GM10266 (cell line): ENCODE data around the gene HARS1.
"Not testable (repeated sequence)": the region's sequence is repeated elsewhere in the genome, so short reads cannot be mapped to it uniquely, and the experiment has no call there.

Experiments used
- DNase-seq: peaks from one replicate; pipeline ENCODE4 v3.0.0; 2012; ENCODE audit errors: extremely low spot score
- TF ChIP-seq, protein P1 (sequence below): IDR thresholded peaks from 2 replicates; pipeline ENCODE4 v1.5.1; 2012; ENCODE audit warnings: mild to moderate bottlenecking, low read depth; ENCODE audit not compliant: control insufficient read depth, insufficient read depth; ENCODE audit errors: missing control alignments

The HARS1 gene

DNA sequence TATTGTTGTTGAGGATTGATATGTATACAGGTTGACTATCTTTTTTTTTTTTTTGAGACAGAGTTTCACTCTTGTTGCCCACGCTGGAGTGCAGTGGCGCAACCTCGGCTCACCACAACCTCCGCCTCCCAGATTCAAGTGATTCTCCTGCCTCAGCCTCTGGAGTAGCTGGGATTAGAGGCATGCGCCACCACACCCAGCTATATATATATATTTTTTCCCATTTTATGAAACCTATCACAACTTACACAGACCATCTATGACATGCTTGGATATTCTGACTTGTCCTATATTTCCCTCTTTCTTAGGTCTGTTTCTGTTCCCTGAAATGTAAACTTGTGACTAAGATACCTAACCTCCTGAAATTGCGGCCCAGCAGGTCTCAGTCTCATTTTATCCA is 63.2 kb downstream of the HARS1 start:
- TF ChIP-seq, protein P1, sequence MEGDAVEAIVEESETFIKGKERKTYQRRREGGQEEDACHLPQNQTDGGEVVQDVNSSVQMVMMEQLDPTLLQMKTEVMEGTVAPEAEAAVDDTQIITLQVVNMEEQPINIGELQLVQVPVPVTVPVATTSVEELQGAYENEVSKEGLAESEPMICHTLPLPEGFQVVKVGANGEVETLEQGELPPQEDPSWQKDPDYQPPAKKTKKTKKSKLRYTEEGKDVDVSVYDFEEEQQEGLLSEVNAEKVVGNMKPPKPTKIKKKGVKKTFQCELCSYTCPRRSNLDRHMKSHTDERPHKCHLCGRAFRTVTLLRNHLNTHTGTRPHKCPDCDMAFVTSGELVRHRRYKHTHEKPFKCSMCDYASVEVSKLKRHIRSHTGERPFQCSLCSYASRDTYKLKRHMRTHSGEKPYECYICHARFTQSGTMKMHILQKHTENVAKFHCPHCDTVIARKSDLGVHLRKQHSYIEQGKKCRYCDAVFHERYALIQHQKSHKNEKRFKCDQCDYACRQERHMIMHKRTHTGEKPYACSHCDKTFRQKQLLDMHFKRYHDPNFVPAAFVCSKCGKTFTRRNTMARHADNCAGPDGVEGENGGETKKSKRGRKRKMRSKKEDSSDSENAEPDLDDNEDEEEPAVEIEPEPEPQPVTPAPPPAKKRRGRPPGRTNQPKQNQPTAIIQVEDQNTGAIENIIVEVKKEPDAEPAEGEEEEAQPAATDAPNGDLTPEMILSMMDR, result no peak
- no peak for DNase-seq

DNA sequence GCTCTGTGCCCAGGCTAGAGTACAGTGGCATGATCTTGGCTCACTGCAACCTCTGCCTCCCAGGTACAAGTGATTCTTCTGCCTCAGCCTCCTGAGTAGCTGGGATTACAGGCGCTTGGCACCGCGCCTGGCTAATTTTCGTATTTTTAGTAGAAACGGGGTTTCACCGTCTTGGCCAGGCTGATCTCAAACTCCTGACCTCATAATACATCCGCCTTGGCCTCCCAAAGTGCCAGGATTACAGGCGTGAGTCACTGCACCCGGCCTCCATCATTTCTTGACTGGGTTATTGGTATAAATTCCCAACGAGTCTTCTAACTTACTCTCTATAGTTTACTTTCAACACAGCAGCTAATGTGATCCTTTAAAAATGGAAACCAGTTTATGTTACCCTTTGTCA is 66.3 kb downstream of the HARS1 start:
- DNase-seq, result not testable (repeated sequence)
